GM23338 (cell line): Measurements from ENCODE around the gene CPA1. TPM values are rescaled to one million over a fixed set of nuclear protein-coding genes. Genes with fewer than 3 reads are reported as not detected.

ENCODE experiments used
- ATAC-seq: fragments of 200-7000 bp; cut with Tn5 transposase; 3 replicates; pipeline ENCODE4 v1.9.1; 2020
- DNase-seq: peaks from one replicate; pipeline ENCODE4 v3.0.0-alpha.2; 2015; ENCODE audit warnings: low spot score
- H2AFZ ChIP-seq: fragments of 200-600 bp; sonication (generic); 2 replicates; pipeline ENCODE4 v1.8.0; 2016; ENCODE audit warnings: antibody characterized with exemption, mild to moderate bottlenecking, moderate library complexity
- H3F3A ChIP-seq: fragments of 200-600 bp; sonication (generic); replicated peaks from 2 replicates; pipeline ENCODE4 v1.8.0; 2017; ENCODE audit warnings: antibody characterized with exemption, mixed run types, low read depth
- H3K27ac ChIP-seq: fragments of 200-600 bp; sonication (generic); 2 replicates; pipeline ENCODE4 v1.6.1; 2016; ENCODE audit warnings: low read depth
- H3K27me3 ChIP-seq: fragments of 200-600 bp; sonication (generic); 2 replicates; pipeline ENCODE4 v1.8.0; 2016; ENCODE audit warnings: mild to moderate bottlenecking, mixed run types, moderate library complexity; ENCODE audit not compliant: insufficient read depth
- H3K36me3 ChIP-seq: fragments of 200-600 bp; sonication (generic); 2 replicates; pipeline ENCODE4 v1.8.0; 2016; ENCODE audit warnings: mild to moderate bottlenecking; ENCODE audit not compliant: insufficient read depth
- H3K4me1 ChIP-seq: fragments of 200-600 bp; sonication (generic); 2 replicates; pipeline ENCODE4 v1.8.0; 2016; ENCODE audit warnings: mild to moderate bottlenecking, moderate library complexity; ENCODE audit not compliant: insufficient read depth
- H3K4me2 ChIP-seq: fragments of 200-600 bp; sonication (generic); 2 replicates; pipeline ENCODE4 v1.7.1; 2017; ENCODE audit warnings: mixed run types
- H3K4me3 ChIP-seq: fragments of 200-600 bp; sonication (generic); 2 replicates; pipeline ENCODE4 v1.6.1; 2016; ENCODE audit warnings: mixed run types
- H3K79me2 ChIP-seq: fragments of 200-600 bp; sonication (generic); replicated peaks from 2 replicates; pipeline ENCODE4 v1.8.0; 2017; ENCODE audit warnings: mild to moderate bottlenecking; ENCODE audit not compliant: insufficient read depth
- H3K9me2 ChIP-seq: fragments of 200-600 bp; sonication (generic); 2 replicates; pipeline ENCODE4 v1.8.0; 2017; ENCODE audit not compliant: insufficient read depth
- H4K20me1 ChIP-seq: fragments of 200-600 bp; sonication (generic); replicated peaks from 2 replicates; pipeline ENCODE4 v1.8.0; 2017; ENCODE audit warnings: mild to moderate bottlenecking; ENCODE audit not compliant: insufficient read depth
- H3K27ac Mint-ChIP-seq: 2 replicates; pipeline ENCODE4 v1.8.0; 2020; ENCODE audit warnings: inconsistent platforms, mild to moderate bottlenecking, moderate library complexity, mixed read lengths
- H3K27me3 Mint-ChIP-seq: 3 replicates; pipeline ENCODE4 v1.8.0; 2022; ENCODE audit warnings: low read depth, mild to moderate bottlenecking, moderate library complexity, mixed read lengths, inconsistent platforms; ENCODE audit not compliant: insufficient read depth, poor library complexity
- H3K36me3 Mint-ChIP-seq: 3 replicates; pipeline ENCODE4 v1.8.0; 2021; ENCODE audit warnings: low read depth, mild to moderate bottlenecking, inconsistent platforms, moderate library complexity, mixed read lengths
- H3K4me1 Mint-ChIP-seq: 3 replicates; pipeline ENCODE4 v1.8.0; 2020; ENCODE audit warnings: mild to moderate bottlenecking, inconsistent platforms, mixed read lengths
- H3K4me3 Mint-ChIP-seq: 3 replicates; pipeline ENCODE4 v1.8.0; 2021; ENCODE audit warnings: moderate library complexity, mild to moderate bottlenecking, inconsistent platforms, mixed read lengths
- H3K9me3 Mint-ChIP-seq: 3 replicates; pipeline ENCODE4 v1.8.0; 2020; ENCODE audit warnings: moderate library complexity, mild to moderate bottlenecking, inconsistent platforms, mixed read lengths
- CREB1 ChIP-seq: fragments of 250-450 bp; sonication (Bioruptor Pico); IDR thresholded peaks from 2 replicates; pipeline ENCODE4 v1.5.0; 2020; ENCODE audit warnings: low read depth, mild to moderate bottlenecking, moderate library complexity
- EZH2 ChIP-seq: fragments of 200-600 bp; sonication (generic); IDR thresholded peaks from one replicate; pipeline ENCODE4 v1.8.0; 2017; ENCODE audit warnings: antibody characterized with exemption, mild to moderate bottlenecking, low read depth; ENCODE audit not compliant: unreplicated experiment
- JUNB ChIP-seq: IDR thresholded peaks from one replicate; pipeline ENCODE4 v1.6.1; 2016; ENCODE audit warnings: antibody characterized with exemption; ENCODE audit not compliant: unreplicated experiment
- NANOG ChIP-seq: IDR thresholded peaks from 2 replicates; pipeline ENCODE4 v1.6.1; 2016; ENCODE audit warnings: antibody characterized with exemption, borderline replicate concordance
- POLR2AphosphoS5 ChIP-seq: IDR thresholded peaks from 2 replicates; pipeline ENCODE4 v1.6.1; 2016; ENCODE audit warnings: antibody characterized with exemption, low read depth
- REST ChIP-seq: IDR thresholded peaks from one replicate; pipeline ENCODE4 v1.6.1; 2018; ENCODE audit warnings: antibody characterized with exemption; ENCODE audit not compliant: unreplicated experiment
- STAT1 ChIP-seq: IDR thresholded peaks from one replicate; pipeline ENCODE4 v1.6.1; 2016; ENCODE audit warnings: antibody characterized with exemption; ENCODE audit not compliant: unreplicated experiment
- ZNF114 ChIP-seq: fragments of 250-450 bp; sonication (Bioruptor Pico); IDR thresholded peaks from 2 replicates; pipeline ENCODE4 v1.5.0; 2020; ENCODE audit warnings: mild to moderate bottlenecking, moderate library complexity
- ZNF462 ChIP-seq: fragments of 250-450 bp; sonication (Bioruptor Pico); IDR thresholded peaks from 2 replicates; pipeline ENCODE4 v1.5.0; 2020; ENCODE audit warnings: mild to moderate bottlenecking, moderate library complexity
- long read RNA-seq: library from polyadenylated mRNA; unstranded; transcript quantifications from one replicate; pipeline ENCODE4 v2.0.0, GENCODE V29; 2020; ENCODE audit not compliant: unreplicated experiment
- polyA plus RNA-seq: library from polyadenylated mRNA; unstranded; fragments of >200 nt; fragmentation: Nextera tagmentation; extraction: Ambion mirVana; gene quantifications from 2 replicates; pipeline ENCODE4 v1.2.1, GENCODE V29; 2016
- total RNA-seq: library from RNA; depleted of rRNA; stranded (reverse); fragments of >200 nt; shearing (Covaris generic); gene quantifications from 2 replicates; pipeline ENCODE4 v1.2.3, GENCODE V29; 2014; rRNA removed
- TF ChIP-seq, protein P1 (sequence below), 2 experiments: fragments of 200-600 bp in 1 of 2; sonication (generic) in 1 of 2; conservative IDR thresholded peaks; 2 replicates each; pipeline versions ENCODE4 v1.5.1 to v1.6.1; 2016 to 2017; ENCODE audit warnings: antibody characterized with exemption in 2 of 2, low read depth in 2 of 2, mild to moderate bottlenecking in 2 of 2, moderate library complexity in 1 of 2

The CPA1 gene
- total RNA-seq: not detected in 2 replicates
- not detected in 2 replicates for polyA plus RNA-seq
- long read RNA-seq: 0 reads

DNA sequence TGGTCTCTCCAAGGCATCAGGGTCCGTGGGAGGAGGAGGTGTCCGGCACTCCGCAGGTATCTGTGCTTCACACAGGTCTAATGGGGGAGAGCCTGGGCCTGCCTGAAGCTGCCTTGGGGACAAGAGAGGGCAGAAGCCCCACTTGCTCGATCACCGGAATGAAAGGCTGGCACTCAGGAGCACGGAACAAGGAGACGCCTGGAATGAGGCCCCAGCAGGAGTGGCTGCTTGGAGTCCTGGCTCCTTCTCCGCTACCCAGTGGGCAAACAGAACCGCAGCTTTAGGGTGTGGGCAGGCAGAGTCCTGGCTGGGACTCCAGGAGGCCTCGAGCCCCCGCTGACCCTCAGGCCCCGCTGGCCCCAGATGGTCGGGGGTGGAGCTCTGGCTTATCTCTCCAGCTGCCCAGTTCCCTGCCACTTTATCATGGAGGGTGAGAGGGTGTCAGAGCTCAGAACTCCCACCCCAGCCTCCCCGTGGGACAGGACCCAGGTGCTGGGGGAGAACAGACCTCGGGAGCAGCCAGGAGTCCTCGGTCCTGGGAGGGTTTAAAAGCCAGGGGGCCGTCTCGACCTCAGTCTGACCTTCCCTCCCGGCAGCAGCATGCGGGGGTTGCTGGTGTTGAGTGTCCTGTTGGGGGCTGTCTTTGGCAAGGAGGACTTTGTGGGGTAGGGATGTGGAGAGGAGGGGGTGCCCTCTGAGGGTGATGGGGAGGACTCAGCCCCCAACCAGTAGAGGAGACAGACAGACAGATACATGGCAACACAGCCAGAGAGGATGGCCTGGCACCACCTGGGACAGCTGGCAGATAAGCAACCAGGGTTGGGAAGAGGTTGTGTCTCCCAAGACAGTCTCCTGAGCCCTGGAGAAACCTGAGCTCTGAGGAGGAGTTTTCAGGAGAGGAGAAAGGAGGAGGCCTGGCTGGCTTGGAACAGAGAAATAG is at the start of gene CPA1:
CPA1 (plus strand) TSS at position 574 of the 940 bp plus-strand sequence; CDS start at position 601, 27 bp downstream.
- no peaks in the 10 kb centered on the region for H4K20me1 ChIP-seq
- H3K4me2 ChIP-seq: no peak within 1 kb of the TSS
- TF ChIP-seq, protein P1, sequence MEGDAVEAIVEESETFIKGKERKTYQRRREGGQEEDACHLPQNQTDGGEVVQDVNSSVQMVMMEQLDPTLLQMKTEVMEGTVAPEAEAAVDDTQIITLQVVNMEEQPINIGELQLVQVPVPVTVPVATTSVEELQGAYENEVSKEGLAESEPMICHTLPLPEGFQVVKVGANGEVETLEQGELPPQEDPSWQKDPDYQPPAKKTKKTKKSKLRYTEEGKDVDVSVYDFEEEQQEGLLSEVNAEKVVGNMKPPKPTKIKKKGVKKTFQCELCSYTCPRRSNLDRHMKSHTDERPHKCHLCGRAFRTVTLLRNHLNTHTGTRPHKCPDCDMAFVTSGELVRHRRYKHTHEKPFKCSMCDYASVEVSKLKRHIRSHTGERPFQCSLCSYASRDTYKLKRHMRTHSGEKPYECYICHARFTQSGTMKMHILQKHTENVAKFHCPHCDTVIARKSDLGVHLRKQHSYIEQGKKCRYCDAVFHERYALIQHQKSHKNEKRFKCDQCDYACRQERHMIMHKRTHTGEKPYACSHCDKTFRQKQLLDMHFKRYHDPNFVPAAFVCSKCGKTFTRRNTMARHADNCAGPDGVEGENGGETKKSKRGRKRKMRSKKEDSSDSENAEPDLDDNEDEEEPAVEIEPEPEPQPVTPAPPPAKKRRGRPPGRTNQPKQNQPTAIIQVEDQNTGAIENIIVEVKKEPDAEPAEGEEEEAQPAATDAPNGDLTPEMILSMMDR (conservative IDR thresholded peaks at IDR 0.05; ENCODE audit: low read depth in 2 of 2): no peak
- TF ChIP-seq POLR2AphosphoS5 (no peak), ZNF114 (CRISPR knock-in tag) (no peak), EZH2 (no peak), JUNB (no peak), CREB1 (no peak), STAT1 (no peak), NANOG (no peak), REST (no peak), ZNF462 (CRISPR knock-in tag) (no peak)
- Mint-ChIP-seq H3K9me3 (peaks cover 28% of the 10 kb centered on the region), H3K27me3 (peaks cover 14% of the 10 kb centered on the region), H3K36me3 (peaks cover 17% of the 10 kb centered on the region), H3K4me3 (no peak within 1 kb of the TSS), H3K4me1 (peaks cover 4% of the 10 kb centered on the region; the same call in 2 of the 3 replicates), H3K27ac (no peak within 1 kb of the TSS)
- no peaks in the 10 kb centered on the region for H3K27me3 ChIP-seq
- H3K27ac ChIP-seq: no peak within 1 kb of the TSS
- no peak within 1 kb of the TSS for H3K4me3 ChIP-seq
- DNase-seq (no peak), ATAC-seq (no peak)
- no peaks in the 10 kb centered on the region for H3K36me3 ChIP-seq
- no peaks in the 10 kb centered on the region for H3K4me1 ChIP-seq
- H3K79me2 ChIP-seq: no peaks in the 10 kb centered on the region
- no peaks in the 10 kb centered on the region for H3F3A ChIP-seq
- H3K9me2 ChIP-seq: no peaks in the 10 kb centered on the region
- H2AFZ ChIP-seq: no peak within 1 kb of the TSS; the same call in 1 of the 2 replicates
